GF-D8 (cell line): ENCODE results near the gene CDK5RAP2.
"Not testable (repeated sequence)": the region's sequence is repeated elsewhere in the genome, so short reads cannot be mapped to it uniquely, and the experiment has no call there.

Source experiments
- DNase-seq: peaks from one replicate; lab custom pipeline; 2025; lab: John Stamatoyannopoulos, UW

Gene CDK5RAP2

GRCh38 chr9:120544441-120544840 lies 35.5 kb downstream of the CDK5RAP2 start:
- no peak for DNase-seq

GRCh38 chr9:120542701-120543490 lies 37.1 kb downstream of the CDK5RAP2 start:
- no peak for DNase-seq

GRCh38 chr9:120541921-120542320 lies 38.0 kb downstream of the CDK5RAP2 start:
- DNase-seq: no peak

- no peak for DNase-seq
Measured at GRCh38 chr9:120539951-120540350, 40.0 kb downstream of the CDK5RAP2 start.

GRCh38 chr9:120538339-120538738 lies 41.6 kb downstream of the CDK5RAP2 start:
- DNase-seq: no peak

- no peak for DNase-seq
Measured at GRCh38 chr9:120536949-120537640, 42.9 kb downstream of the CDK5RAP2 start.

- no peak for DNase-seq
Measured at GRCh38 chr9:120536094-120536493, 43.9 kb downstream of the CDK5RAP2 start.

GRCh38 chr9:120534266-120534665 lies 45.7 kb downstream of the CDK5RAP2 start:
- no peak for DNase-seq

- DNase-seq: no peak
Measured at GRCh38 chr9:120532891-120533290, 47.1 kb downstream of the CDK5RAP2 start.

- no peak for DNase-seq
Measured at GRCh38 chr9:120532475-120532874, 47.5 kb downstream of the CDK5RAP2 start.

- DNase-seq: no peak
Measured at GRCh38 chr9:120531683-120532300, 48.2 kb downstream of the CDK5RAP2 start.

- not testable (repeated sequence) for DNase-seq
Measured at GRCh38 chr9:120530220-120530832, 49.6 kb downstream of the CDK5RAP2 start.

GRCh38 chr9:120528829-120529228 lies 51.1 kb downstream of the CDK5RAP2 start:
- no peak for DNase-seq

- DNase-seq: no peak
Measured at GRCh38 chr9:120528327-120528726, 51.6 kb downstream of the CDK5RAP2 start.

- DNase-seq: no peak
Measured at GRCh38 chr9:120526534-120526933, 53.4 kb downstream of the CDK5RAP2 start.

GRCh38 chr9:120524863-120525262 lies 55.1 kb downstream of the CDK5RAP2 start:
- no peak for DNase-seq

GRCh38 chr9:120524038-120524437 lies 55.9 kb downstream of the CDK5RAP2 start:
- no peak for DNase-seq

- no peak for DNase-seq
Measured at GRCh38 chr9:120522558-120522957, 57.4 kb downstream of the CDK5RAP2 start.

GRCh38 chr9:120522032-120522431 lies 57.9 kb downstream of the CDK5RAP2 start:
- no peak for DNase-seq

- no peak for DNase-seq
Measured at GRCh38 chr9:120521101-120521500, 58.9 kb downstream of the CDK5RAP2 start.

GRCh38 chr9:120515996-120516395 lies 64.0 kb downstream of the CDK5RAP2 start:
- not testable (repeated sequence) for DNase-seq

GRCh38 chr9:120515481-120515880 lies 64.5 kb downstream of the CDK5RAP2 start:
- not testable (repeated sequence) for DNase-seq

GRCh38 chr9:120514405-120514804 lies 65.6 kb downstream of the CDK5RAP2 start:
- DNase-seq: no peak
